ENCODE results near the gene CAMK1D. TPM values are rescaled to one million over a fixed set of nuclear protein-coding genes. Genes with fewer than 3 reads are reported as not detected.

Gene CAMK1D
- total RNA-seq, 1 experiment from 2014 or later: 6.3 TPM

GRCh38 chr10:12649012-12649584 lies 299.8 kb downstream of the CAMK1D start:
- no peak overlapping the region for H3K18ac ChIP-seq (ENCODE audit: insufficient read length, low read depth, low read length)
- H4K8ac ChIP-seq (replicated peaks; ENCODE audit: insufficient read length, low read depth, low read length): no peak overlapping the region
- H3K79me2 ChIP-seq (ENCODE audit: insufficient read depth, low read length): no peaks in the 10 kb centered on the region
- H2AK5ac ChIP-seq (ENCODE audit: insufficient read length, low read length): no peak overlapping the region
- no peak overlapping the region for H2BK15ac ChIP-seq (ENCODE audit: low read depth, low read length)
- H3K27me3 ChIP-seq (ENCODE audit: insufficient read depth, low read length): no peaks in the 10 kb centered on the region
- H3K56ac ChIP-seq (ENCODE audit: insufficient read length, low read depth, low read length): no peak overlapping the region
- H3K9ac ChIP-seq (ENCODE audit: extremely low read depth, insufficient read length, low read length): no peak overlapping the region
- no peak overlapping the region for H3K23ac ChIP-seq (ENCODE audit: insufficient read length, low read depth, low read length)
- H3K9me3 ChIP-seq (ENCODE audit: control insufficient read depth, low read depth, low read length): no peaks in the 10 kb centered on the region
- H3K79me1 ChIP-seq (ENCODE audit: insufficient read depth, low read depth, low read length, poor library complexity, severe bottlenecking): no peaks in the 10 kb centered on the region
- H2BK5ac ChIP-seq (ENCODE audit: insufficient read length, low read length): no peak overlapping the region
- H2AFZ ChIP-seq (ENCODE audit: low read length): no peak overlapping the region
- H3K4me1 ChIP-seq (ENCODE audit: insufficient read depth, low read length): no peaks in the 10 kb centered on the region; the same call in 1 of the 2 replicates
- H2BK20ac ChIP-seq (ENCODE audit: low read depth, low read length, poor library complexity, severe bottlenecking): no peak overlapping the region
- H3K4ac ChIP-seq (ENCODE audit: low read depth, low read length): no peak overlapping the region
- no peak overlapping the region for H2BK12ac ChIP-seq (ENCODE audit: insufficient read length, low read depth, low read length)
- Mint-ChIP-seq H3K4me1 (0 out of 4 replicates have a peak, but pooled peaks cover 0 to 4% of the 10 kb centered on the region in 2 experiments), H3K27me3 (ENCODE audit: low read depth) (peaks cover 3% of the 10 kb centered on the region), H3K4me3 (no peak overlapping the region), H3K36me3 (ENCODE audit: insufficient read depth in 1 of 3, low read depth in 3 of 3) (no peaks in the 10 kb centered on the region), H3K9me3 (no peaks in the 10 kb centered on the region; a peak in 1 of 5 replicates), H3K27ac (no peak overlapping the region)
- no CpG with 5 or more reads among the region's 9 CpGs for WGBS (ENCODE audit: extremely low coverage, insufficient read length, low lambda C conversion rate)
- H3K4me2 ChIP-seq (ENCODE audit: insufficient read depth, insufficient read length, low read length): no peak overlapping the region
- H4K91ac ChIP-seq (ENCODE audit: insufficient read length, low read depth, low read length): no peak overlapping the region
- H3K14ac ChIP-seq (ENCODE audit: insufficient read depth, low read length): no peak overlapping the region
- no peak for DNase-seq
- no peak overlapping the region for H3K27ac ChIP-seq (ENCODE audit: insufficient read length, low read depth, low read length)
- H3K23me2 ChIP-seq (ENCODE audit: insufficient read length, low read depth, low read length, poor library complexity, severe bottlenecking): no peaks in the 10 kb centered on the region
- H4K5ac ChIP-seq (ENCODE audit: insufficient read length, low read depth, low read length): no peak overlapping the region
- no peaks in the 10 kb centered on the region for H4K20me1 ChIP-seq (ENCODE audit: control insufficient read depth, insufficient read depth, insufficient read length)
- no peak overlapping the region for H3T11ph ChIP-seq (ENCODE audit: low read length)
- no peak for TF ChIP-seq CTCF (conservative IDR thresholded peaks at IDR 0.05)
- no peak overlapping the region for H2BK120ac ChIP-seq (ENCODE audit: low read depth, low read length, poor library complexity, severe bottlenecking)

All from H9 (cell line).